ENCODE data around the gene NAGPA. TPM values are rescaled to one million over a fixed set of nuclear protein-coding genes. Genes with fewer than 3 reads are reported as not detected.
A peak's percentile ranks its signal among the peaks of the same experiment; 100 is the strongest.
"Not testable (repeated sequence)": the region's sequence is repeated elsewhere in the genome, so short reads cannot be mapped to it uniquely, and the experiment has no call there.

NAGPA gene
- 13.1 and 13.9 TPM in 2 replicates for total RNA-seq (2014; rRNA removed; shearing (Covaris generic))

DNA sequence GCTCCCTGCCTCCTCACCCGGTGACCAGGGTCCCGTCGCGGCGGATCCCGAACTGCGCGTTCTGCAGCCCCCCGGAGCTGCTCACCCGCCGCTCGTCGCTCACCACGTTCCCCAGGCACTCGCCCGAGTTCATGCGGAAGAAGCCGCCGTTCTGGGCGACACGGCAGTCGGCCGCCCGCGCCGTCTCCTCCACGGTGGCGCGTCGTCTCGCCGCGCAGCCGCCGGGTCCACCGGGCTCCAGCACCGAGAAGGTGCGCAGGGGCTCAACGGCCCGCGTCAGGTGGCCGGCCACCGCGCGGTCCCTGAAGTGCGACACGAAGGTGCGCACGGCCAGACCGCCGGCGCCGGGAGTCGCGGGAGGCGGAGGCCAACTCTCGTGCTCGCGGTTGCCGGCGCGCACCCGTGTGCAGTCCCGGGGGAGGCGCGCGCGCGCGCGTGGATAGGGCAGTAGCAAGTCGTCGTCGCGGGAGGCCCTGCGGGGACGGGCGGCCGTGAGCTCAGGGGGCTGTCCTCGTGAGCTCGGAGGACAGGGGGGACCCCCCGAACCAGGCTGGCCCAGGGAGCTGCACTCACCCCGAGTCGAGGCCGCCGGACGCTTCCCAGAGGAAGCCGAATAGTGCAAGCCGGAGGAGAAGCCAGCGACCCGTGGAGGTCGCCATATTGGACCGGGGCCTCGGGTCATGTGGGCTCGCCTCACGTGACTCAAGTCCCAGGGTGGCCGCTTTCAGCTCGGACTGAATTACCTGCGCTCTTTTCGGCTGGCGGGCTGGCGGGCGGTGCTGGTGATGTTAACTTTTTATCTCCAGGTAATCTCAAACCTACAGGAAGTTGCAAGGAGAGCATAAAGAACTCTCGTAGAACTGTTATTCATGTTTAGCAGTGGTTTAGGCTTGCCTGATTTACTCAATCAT lies at the start of gene NAGPA:
NAGPA (minus strand) TSS at position 680 of the 911 bp plus-strand sequence; CDS start at position 659, 21 bp downstream.
- peak; percentile 84 for DNase-seq (ENCODE audit: low read depth)

- not testable (repeated sequence) for DNase-seq (ENCODE audit: low read depth)
These were observed 47.3 kb upstream of the NAGPA start for GRCh38 chr16:5080996-5081395.

GRCh38 chr16:5080461-5080860 lies 46.7 kb upstream of the NAGPA start:
- DNase-seq (ENCODE audit: low read depth): not testable (repeated sequence)

DNA sequence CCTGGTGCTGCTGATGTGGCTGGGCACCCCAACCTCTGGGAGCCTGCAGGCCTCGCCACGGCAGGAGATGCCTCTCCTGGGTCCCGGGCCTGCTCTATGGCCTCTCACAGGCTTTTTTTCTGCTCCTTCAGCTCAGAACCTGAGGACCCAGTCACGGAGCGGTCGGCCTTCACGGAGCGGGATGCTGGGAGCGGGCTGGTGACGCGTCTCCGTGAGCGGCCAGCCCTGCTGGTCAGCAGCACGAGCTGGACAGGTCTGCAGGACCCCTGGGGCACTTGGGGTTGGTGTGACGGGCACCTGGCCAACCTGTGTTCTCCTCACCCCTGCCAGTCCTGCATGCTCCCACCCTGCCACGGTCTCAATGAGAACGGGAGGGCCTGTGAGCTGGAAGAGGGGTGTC lies 44.9 kb upstream of the NAGPA start:
- no peak for DNase-seq (ENCODE audit: low read depth)

DNA sequence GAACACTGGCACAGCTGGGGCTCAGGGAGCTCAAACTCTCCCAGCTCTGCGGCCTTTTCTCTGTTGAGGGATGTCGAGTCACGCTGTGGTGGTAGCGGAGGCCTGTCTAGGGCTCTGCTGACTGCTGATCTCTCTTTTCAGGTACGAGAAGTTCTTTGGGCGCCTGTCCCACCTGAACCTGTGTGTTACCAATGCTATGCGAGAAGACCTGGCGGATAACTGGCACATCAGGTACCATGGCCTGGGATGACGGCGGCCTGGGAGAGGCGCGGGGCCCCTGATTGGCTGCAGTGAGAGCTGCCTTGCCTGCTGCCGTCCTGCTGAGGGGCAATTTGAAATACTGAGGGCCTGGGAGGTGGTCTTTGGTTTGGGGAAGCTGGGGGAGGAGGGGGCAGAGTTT lies 43.6 kb upstream of the NAGPA start:
- no peak for DNase-seq (ENCODE audit: low read depth)

GRCh38 chr16:5075637-5076036 lies 41.9 kb upstream of the NAGPA start:
- no peak for DNase-seq (ENCODE audit: low read depth)

DNA sequence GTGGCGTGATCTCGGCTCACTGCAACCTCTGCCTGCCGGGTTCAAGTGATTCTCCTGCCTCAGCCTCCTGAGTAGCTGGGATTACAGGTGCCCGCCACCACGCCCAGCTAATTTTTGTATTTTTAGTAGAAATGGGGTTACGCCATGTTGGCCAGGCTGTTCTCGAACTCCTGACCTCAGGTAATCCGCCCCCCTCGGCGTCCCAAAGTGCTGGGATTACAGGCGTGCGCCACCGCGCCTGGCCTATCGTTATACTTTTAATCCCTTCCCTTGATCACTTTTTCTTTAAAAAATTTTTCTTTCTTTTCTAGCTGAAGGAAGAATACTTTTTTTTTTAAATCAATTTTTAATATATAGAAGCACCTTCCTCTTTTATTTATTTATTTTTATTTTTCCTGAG lies 40.0 kb upstream of the NAGPA start:
- not testable (repeated sequence) for DNase-seq (ENCODE audit: low read depth)

- DNase-seq (ENCODE audit: low read depth): no peak
These were observed 39.5 kb upstream of the NAGPA start for GRCh38 chr16:5073279-5073629.

DNA sequence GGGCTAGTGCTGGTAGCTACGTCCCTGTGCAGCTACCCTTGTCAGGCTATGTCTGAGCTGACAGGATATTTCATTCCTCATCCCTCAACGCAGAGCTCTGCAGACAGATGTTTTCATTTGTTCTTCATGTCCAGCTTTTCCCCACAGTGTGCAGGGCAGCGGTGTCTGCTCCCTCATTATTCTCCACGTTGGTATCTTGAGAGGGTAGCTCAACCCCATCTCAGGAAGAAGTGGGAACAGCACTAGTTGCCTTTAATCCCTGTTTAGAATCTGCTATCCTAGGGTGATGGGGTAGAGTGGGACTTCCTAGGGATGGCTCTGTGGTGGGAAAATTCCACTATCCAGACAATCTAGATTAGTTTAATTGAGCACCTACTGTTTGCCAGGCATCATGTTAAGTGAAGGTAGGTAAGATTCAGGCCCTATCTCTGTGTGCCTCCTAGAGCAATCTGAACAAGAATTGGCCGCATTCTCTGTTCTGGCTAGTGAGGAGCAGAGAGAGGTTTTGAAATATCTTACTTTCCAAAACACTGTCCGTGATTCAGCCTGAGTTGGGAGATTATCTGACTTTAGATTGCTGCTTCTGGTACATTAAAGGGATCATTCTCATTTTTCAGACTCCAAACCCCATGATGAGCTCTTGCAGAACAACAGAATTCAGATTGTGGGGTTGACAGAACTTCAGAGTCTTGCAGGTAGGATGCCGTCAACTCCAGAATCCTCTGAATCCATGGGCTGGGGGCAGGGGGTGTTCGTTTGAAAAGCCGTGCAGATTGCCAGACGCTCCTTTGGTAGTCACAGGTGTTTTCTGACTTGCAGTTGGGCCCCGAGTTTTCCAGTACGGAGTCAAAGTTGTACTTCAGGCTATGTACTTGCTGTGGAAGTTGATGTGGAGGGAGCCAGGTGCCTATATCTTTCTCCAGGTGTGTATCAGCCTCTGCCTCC lies 38.9 kb upstream of the NAGPA start:
- no peak for DNase-seq (ENCODE audit: low read depth)

- DNase-seq (ENCODE audit: low read depth): peak; percentile 90
These were observed 38.1 kb upstream of the NAGPA start, which contains the start of gene ALG1 for GRCh38 chr16:5071681-5072333. ALG1 (plus strand) TSS chr16:5071843; CDS start chr16:5071850, 7 bp downstream.

DNA sequence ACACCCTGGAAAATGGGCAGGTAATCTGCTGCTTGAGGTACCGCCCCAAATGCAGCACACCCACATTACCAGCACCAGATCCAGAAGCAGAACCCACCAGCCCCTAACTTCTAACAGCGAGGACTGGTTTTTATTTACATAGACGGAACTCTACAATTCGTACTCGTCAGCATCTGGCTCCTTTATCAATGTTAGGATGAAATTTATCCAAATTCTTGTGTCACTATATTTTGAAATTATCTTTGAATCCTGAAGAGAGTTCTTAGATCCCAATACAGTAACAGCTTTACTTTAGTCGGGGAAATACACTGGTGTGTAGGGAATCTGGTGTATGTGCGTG lies 37.6 kb upstream of the NAGPA start:
- DNase-seq (ENCODE audit: low read depth): no peak

- no peak for DNase-seq (ENCODE audit: low read depth)
These were observed 36.9 kb upstream of the NAGPA start for GRCh38 chr16:5070431-5071186.

DNA sequence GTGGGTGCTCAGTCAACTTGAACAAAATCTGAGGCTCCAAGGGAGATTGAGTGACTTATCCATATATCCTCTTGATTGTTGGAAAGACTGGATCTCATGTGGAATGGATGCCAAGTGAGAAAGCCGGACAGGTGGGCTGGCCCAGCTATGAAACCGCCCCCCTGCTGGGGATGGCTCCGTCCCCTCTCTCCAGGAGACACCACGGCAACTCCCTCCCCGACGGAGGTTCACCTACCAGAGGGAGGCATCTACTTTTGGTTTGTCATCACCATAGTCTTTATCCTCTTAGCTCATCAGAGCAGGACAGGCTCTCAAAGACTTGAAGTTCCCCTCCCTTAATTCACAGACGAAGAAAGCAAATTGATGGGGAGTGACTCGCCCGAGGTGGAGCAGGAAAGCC lies 36.1 kb upstream of the NAGPA start:
- DNase-seq (ENCODE audit: low read depth): no peak

GRCh38 chr16:5069048-5069447 lies 35.3 kb upstream of the NAGPA start:
- DNase-seq (ENCODE audit: low read depth): no peak

DNA sequence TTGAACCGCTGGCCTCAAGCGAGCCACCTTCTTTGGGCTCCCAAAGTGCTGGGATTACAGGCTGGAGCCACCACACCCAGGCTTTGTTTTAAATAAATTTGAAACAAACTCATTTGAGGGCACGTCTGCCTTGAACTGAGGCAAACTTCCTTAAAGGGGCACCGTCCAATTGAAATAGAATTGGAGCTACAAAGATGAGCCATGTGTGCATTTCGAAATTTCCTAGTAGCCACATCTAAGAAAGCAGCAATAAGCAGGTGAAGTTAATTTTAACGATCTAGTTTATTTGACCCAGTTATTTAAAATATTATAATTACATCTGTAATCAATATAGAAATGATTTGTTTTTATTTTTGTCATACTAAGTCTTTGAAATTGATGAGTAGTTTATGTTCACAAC lies 32.8 kb upstream of the NAGPA start:
- DNase-seq (ENCODE audit: low read depth): no peak

- no peak for DNase-seq (ENCODE audit: low read depth)
These were observed 32.1 kb upstream of the NAGPA start, which contains the start of gene C16orf89 for GRCh38 chr16:5065813-5066212. C16orf89 (minus strand) TSS chr16:5065956; CDS start chr16:5065908, 48 bp downstream.

DNA sequence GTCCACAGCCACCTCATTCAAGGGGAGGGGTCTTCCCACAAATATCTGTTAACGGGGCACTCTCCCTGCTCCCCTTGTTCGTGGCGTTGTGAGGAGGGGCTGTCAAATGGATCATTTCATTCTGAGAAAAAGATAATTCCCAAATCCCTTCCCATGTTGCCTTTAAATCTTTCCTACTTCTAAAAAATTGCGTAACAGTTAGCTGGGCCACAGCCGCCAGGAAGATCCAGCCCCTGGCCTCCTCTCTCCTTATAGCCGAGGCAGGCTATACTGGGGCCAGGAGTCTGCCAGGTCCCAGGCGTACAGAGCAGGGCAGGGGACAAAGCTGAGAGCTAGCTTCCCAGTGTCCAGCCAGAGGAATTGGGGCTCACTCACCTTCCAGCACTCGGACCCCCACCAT lies 31.6 kb upstream of the NAGPA start:
- no peak for DNase-seq (ENCODE audit: low read depth)

DNA sequence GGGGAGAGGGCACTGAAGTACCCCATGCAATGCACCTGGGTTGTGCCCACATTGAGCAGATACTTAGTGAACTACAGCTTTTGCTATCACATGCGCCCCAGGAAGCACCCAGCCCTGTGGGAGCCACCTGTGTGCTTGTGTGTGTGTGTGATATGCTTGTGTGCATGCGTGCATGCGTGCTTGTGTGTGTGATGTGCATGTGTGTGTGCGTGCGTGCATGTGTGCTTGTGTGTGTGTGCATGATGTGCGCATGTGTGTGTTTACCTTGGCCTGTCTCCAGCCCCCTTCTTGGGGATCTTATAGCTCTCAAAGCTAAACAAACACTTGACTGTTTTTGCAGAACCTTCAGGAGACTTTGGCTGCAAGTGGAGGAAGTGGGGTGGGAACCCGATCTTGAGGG lies 31.2 kb upstream of the NAGPA start:
- peak; percentile 27 for DNase-seq (ENCODE audit: low read depth)

DNA sequence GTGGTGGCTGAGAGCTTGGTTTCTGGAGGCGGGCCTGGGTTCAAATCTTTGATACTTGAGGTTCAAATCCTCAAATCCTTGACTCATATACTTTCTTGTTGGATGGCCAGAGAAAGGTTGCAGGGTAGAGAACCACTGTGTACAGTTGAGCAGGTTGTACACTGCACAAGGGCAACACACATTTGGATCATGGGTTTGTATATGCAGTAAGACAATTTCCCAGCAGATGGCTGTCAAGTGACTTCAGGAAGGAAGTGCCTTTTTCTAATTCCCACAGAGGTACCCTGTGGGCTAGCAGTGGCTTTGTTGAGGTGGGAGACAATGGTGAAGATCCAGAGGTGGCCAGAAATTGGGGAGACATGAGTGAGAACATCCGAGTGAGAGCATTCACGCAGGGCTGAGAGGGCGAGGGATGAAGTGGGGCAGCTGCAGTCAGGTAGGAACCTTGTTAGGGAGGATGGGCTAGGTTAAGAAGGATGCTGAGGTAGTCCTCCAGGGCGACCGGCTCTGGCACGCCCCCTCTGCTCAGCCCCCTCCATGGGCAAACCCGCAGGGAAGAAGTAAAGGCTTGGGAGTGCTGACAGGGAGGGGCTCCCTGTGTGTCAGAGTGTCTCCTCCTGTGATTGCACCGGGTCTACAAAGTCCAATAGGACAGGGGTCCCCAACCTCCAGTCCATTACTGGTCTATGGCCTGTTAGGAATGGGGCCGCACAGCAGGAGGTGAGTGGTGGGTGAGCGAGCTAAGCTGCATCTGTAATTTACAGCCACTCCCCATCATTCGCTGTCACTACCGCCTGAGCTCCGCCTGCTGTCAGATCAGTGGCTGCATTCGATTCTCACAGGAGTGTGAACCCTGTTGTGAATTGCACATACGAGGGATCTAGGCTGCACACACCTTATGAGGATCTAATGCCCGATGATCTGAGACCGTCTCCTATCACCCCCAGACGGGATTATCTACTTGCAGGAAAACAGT lies 29.3 kb upstream of the NAGPA start:
- no peak for DNase-seq (ENCODE audit: low read depth)

- no peak for DNase-seq (ENCODE audit: low read depth)
These were observed 28.3 kb upstream of the NAGPA start for GRCh38 chr16:5062051-5062450.

Data from Daoy (cell line).